Mucosa of descending colon (tissue), 3 donors: ENCODE data around the gene ANP32A. TPM values are rescaled to one million over a fixed set of nuclear protein-coding genes. Genes with fewer than 3 reads are reported as not detected.

Source experiments
- ATAC-seq: fragments of 200-7000 bp; cut with Tn5 transposase; one replicate; pipeline ENCODE4 v1.9.1; 2020; ENCODE audit warnings: mild to moderate bottlenecking, moderate library complexity
- DNase-seq, 3 donors: peaks; one replicate each; pipeline ENCODE4 v3.0.0-alpha.2; 2020
- H3K36me3 ChIP-seq: fragments of 200-600 bp; one replicate; pipeline ENCODE4 v1.8.0; 2021; ENCODE audit warnings: low read depth, mild to moderate bottlenecking
- H3K4me1 ChIP-seq: fragments of 200-600 bp; one replicate; pipeline ENCODE4 v1.8.0; 2021; ENCODE audit warnings: low read depth, mild to moderate bottlenecking
- H3K4me3 ChIP-seq: fragments of 200-600 bp; one replicate; pipeline ENCODE4 v1.8.0; 2021; ENCODE audit warnings: mild to moderate bottlenecking
- H3K9me3 ChIP-seq: fragments of 200-600 bp; one replicate; pipeline ENCODE4 v1.8.0; 2021; ENCODE audit warnings: mild to moderate bottlenecking
- intact Hi-C, 2 donors: fragments of 100-400 bp; cut with DNase I in 1 of 2; cut with micrococcal nuclease in 1 of 2; formaldehyde crosslinking; loops; one replicate each; pipeline versions ENCODE4 v1.11.0 to v1.11.1; 2022; cut with DNase I, micrococcal nuclease
- microRNA-seq: library from miRNA; unstranded; fragments of <30 nt; microRNA quantifications from one replicate; pipeline ENCODE4, GENCODE V29; 2019
- total RNA-seq, 3 donors: library from RNA; stranded (reverse); fragmentation: NEBNext Ultra II Directional in 2 of 3; extraction: Animal tissue kit (Norgen Biotek cat#: 25700) in 2 of 3; gene quantifications; one replicate each; pipeline versions ENCODE4 v1.2.1 to v1.2.4, GENCODE V29; 2021 to 2023
- TF ChIP-seq, protein P1 (sequence below): fragments of 200-600 bp; IDR thresholded peaks from one replicate; pipeline ENCODE4 v1.8.0; 2022; ENCODE audit warnings: antibody characterized with exemption, mild to moderate bottlenecking
- donor health status: DM: no; HTN: no; CAD: no; lungs with moderate emphysema.
- donor health status: DM: no; HTN: no; CAD: no.
- donor health status: DM: no; HTN: yes; CAD: no.

ANP32A gene
- total RNA-seq, 3 donors from 2014 or later: 101 to 113 (median 109) TPM

DNA sequence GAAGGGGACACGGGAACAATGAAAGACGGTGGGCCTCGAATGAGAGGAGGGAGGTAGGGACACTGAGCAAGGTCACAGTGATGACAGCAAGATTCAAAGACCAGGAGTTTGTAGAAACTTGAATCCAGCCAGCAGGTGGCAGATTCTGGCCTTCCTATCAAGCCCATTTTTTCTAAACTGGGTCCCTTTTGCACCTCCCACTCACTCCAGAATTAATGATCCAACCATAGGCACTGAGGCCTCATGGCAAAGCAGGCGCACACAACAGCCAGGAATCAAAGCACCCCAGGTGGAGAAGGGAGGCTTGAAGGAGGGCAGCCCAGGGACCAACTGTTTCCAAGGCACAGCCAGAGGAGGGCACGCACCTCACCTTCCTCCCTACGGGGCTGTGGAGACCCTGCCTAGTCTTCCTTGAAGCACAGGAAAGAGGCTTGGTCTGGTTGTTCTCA, 90.2 kb downstream of the ANP32A start:
- Histone ChIP-seq H3K4me3 (no peak overlapping the region), H3K36me3 (no peaks in the 10 kb centered on the region), H3K9me3 (no peaks in the 10 kb centered on the region), H3K4me1 (peaks cover 4% of the 10 kb centered on the region)
- ATAC-seq (peak; percentile 42), DNase-seq (peak in 1 of 3 donors; percentile 66)
- intact Hi-C loops: loop anchor here (10.0 kb wide), 1 partner anchor 144 kb away; no protein-coding TSS in a partner anchor
- TF ChIP-seq, protein P1, sequence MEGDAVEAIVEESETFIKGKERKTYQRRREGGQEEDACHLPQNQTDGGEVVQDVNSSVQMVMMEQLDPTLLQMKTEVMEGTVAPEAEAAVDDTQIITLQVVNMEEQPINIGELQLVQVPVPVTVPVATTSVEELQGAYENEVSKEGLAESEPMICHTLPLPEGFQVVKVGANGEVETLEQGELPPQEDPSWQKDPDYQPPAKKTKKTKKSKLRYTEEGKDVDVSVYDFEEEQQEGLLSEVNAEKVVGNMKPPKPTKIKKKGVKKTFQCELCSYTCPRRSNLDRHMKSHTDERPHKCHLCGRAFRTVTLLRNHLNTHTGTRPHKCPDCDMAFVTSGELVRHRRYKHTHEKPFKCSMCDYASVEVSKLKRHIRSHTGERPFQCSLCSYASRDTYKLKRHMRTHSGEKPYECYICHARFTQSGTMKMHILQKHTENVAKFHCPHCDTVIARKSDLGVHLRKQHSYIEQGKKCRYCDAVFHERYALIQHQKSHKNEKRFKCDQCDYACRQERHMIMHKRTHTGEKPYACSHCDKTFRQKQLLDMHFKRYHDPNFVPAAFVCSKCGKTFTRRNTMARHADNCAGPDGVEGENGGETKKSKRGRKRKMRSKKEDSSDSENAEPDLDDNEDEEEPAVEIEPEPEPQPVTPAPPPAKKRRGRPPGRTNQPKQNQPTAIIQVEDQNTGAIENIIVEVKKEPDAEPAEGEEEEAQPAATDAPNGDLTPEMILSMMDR: no peak

DNA sequence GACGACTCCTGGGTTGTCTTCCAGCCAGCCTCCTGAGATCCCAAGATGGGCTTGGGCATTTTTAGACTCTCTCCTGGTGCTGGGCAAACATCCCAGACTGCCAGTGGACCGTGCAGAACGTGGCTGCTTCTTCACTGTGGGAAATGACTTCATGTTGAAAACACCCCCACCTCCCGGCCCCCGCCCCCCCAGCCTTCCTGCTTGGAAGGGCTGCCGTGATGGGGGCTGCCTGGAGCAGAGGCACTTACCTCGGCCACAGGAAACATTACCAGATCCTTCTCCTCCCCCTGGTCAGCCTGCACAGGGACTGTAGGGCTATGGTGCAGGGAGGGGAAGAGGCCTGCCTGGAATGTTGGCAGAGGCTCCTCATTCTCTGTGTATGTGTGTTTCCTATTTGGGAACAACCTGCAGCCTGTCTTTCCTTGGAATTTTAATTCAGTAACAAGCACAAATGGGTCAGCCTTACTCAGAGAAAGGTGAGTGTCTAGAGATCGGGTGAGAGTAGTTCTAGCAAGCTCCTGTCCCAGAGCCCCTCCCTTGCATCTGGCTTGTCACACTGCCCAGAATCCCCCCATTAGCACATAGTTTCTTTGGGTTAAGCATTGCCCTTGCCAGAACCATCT, 90.8 kb downstream of the ANP32A start:
- Histone ChIP-seq H3K36me3 (no peaks in the 10 kb centered on the region), H3K9me3 (no peaks in the 10 kb centered on the region), H3K4me1 (peaks cover 4% of the 10 kb centered on the region), H3K4me3 (no peak overlapping the region)
- ATAC-seq (no peak), DNase-seq (no peak)
- intact Hi-C loops: loop anchor here (10.0 kb wide), 1 partner anchor 145 kb away; no protein-coding TSS in a partner anchor
- TF ChIP-seq, protein P1: no peak

Small RNAs within 50 kb of the gene (microRNA-seq; reads per million reads assigned to microRNA genes)
- not detected for gene MIR4312

Other genes starting within 250 kb of the ANP32A start
- 1 to 10 TPM; 1.3 to 4.7 (median 1.9) TPM for gene CORO2B, start 241.9 kb downstream of the ANP32A start, total RNA-seq
- gene SPESP1, start 109.6 kb upstream of the ANP32A start, total RNA-seq: 1 to 10 TPM in 2 of 3 donors, under 1 TPM in 1; 0.29 to 3.8 (median 1.3) TPM
- under 1 TPM in 2 of 3 donors, not detected in 1; 0.13 to 0.17 TPM for gene NOX5, start 193.8 kb upstream of the ANP32A start, total RNA-seq